SH-SY5Y (cell line): ENCODE data around the gene ASPM.

ENCODE experiments used
- GATA2 ChIP-seq: IDR thresholded peaks from 2 replicates; pipeline ENCODE4 v1.6.1; 2011; ENCODE audit warnings: mild to moderate bottlenecking, low read depth, low read length
- GATA3 ChIP-seq: IDR thresholded peaks from 2 replicates; pipeline ENCODE4 v1.6.1; 2011; ENCODE audit warnings: low read depth, mild to moderate bottlenecking, low read length, moderate library complexity

- TF ChIP-seq GATA3 = no peak
- TF ChIP-seq GATA2 = no peak
Observed at GRCh38 chr1:197183195-197183748, 36.8 kb upstream of the ASPM start.
